ENCODE measurements around the gene TMEFF2. TPM values are rescaled to one million over a fixed set of nuclear protein-coding genes. Genes with fewer than 3 reads are reported as not detected.
"Not testable (repeated sequence)": the region's sequence is repeated elsewhere in the genome, so short reads cannot be mapped to it uniquely, and the experiment has no call there.

Gene TMEFF2
- total RNA-seq, 1 donor from 2014 or later: not detected

- DNase-seq: no peak
- H3K4me1 Mint-ChIP-seq: no peaks in the 10 kb centered on the region
- H3K9me3 Mint-ChIP-seq: no peaks in the 10 kb centered on the region
- H3K36me3 Mint-ChIP-seq (ENCODE audit: low read depth): no peaks in the 10 kb centered on the region
- H3K27ac Mint-ChIP-seq: no peak overlapping the region
- intact Hi-C loops (cut with micrococcal nuclease): no loop called here
- H3K27me3 Mint-ChIP-seq: peaks cover 5% of the 10 kb centered on the region
- H3K4me3 Mint-ChIP-seq: no peak overlapping the region
Measured at GRCh38 chr2:192090911-192091310, 103.8 kb downstream of the TMEFF2 start.

- H3K4me1 Mint-ChIP-seq: no peaks in the 10 kb centered on the region
- DNase-seq: no peak
- H3K4me3 Mint-ChIP-seq: no peak overlapping the region
- H3K27me3 Mint-ChIP-seq: peaks cover 7% of the 10 kb centered on the region
- no peaks in the 10 kb centered on the region for H3K36me3 Mint-ChIP-seq (ENCODE audit: low read depth)
- no peaks in the 10 kb centered on the region for H3K9me3 Mint-ChIP-seq
- H3K27ac Mint-ChIP-seq: no peak overlapping the region
- intact Hi-C loops (cut with micrococcal nuclease): no loop called here
Measured at GRCh38 chr2:192087398-192087958, 107.3 kb downstream of the TMEFF2 start.

GRCh38 chr2:192082121-192082520 lies 112.6 kb downstream of the TMEFF2 start:
- intact Hi-C loops (cut with micrococcal nuclease): no loop called here
- Mint-ChIP-seq H3K27me3 (peaks cover 9% of the 10 kb centered on the region), H3K9me3 (no peaks in the 10 kb centered on the region), H3K36me3 (ENCODE audit: low read depth) (no peaks in the 10 kb centered on the region), H3K27ac (no peak overlapping the region), H3K4me3 (no peak overlapping the region), H3K4me1 (no peaks in the 10 kb centered on the region)
- no peak for DNase-seq

GRCh38 chr2:192080096-192080495 lies 114.6 kb downstream of the TMEFF2 start:
- H3K36me3 Mint-ChIP-seq (ENCODE audit: low read depth); intact Hi-C loops (cut with micrococcal nuclease); H3K4me1 Mint-ChIP-seq; H3K9me3 Mint-ChIP-seq; H3K4me3 Mint-ChIP-seq; DNase-seq; H3K27ac Mint-ChIP-seq: not testable (repeated sequence)
- H3K27me3 Mint-ChIP-seq: peaks cover 15% of the 10 kb centered on the region

GRCh38 chr2:192073878-192074277 lies 120.9 kb downstream of the TMEFF2 start:
- Mint-ChIP-seq H3K4me1 (peaks cover 8% of the 10 kb centered on the region), H3K27ac (no peak overlapping the region), H3K36me3 (ENCODE audit: low read depth) (no peaks in the 10 kb centered on the region), H3K4me3 (no peak overlapping the region), H3K27me3 (peaks cover 18% of the 10 kb centered on the region), H3K9me3 (no peaks in the 10 kb centered on the region)
- intact Hi-C loops (cut with micrococcal nuclease): no loop called here
- DNase-seq: no peak

GRCh38 chr2:192072778-192073177 lies 122.0 kb downstream of the TMEFF2 start:
- intact Hi-C loops (cut with micrococcal nuclease): no loop called here
- Mint-ChIP-seq H3K9me3 (no peaks in the 10 kb centered on the region), H3K4me1 (peaks cover 8% of the 10 kb centered on the region), H3K36me3 (ENCODE audit: low read depth) (no peaks in the 10 kb centered on the region), H3K27ac (no peak overlapping the region), H3K27me3 (peaks cover 22% of the 10 kb centered on the region), H3K4me3 (no peak overlapping the region)
- no peak for DNase-seq

- Mint-ChIP-seq H3K27ac (no peak overlapping the region), H3K27me3 (peaks cover 25% of the 10 kb centered on the region), H3K9me3 (no peaks in the 10 kb centered on the region), H3K4me3 (no peak overlapping the region), H3K4me1 (peaks cover 8% of the 10 kb centered on the region), H3K36me3 (ENCODE audit: low read depth) (no peaks in the 10 kb centered on the region)
- DNase-seq: no peak
- intact Hi-C loops (cut with micrococcal nuclease): no loop called here
Measured at GRCh38 chr2:192072261-192072660, 122.5 kb downstream of the TMEFF2 start.

GRCh38 chr2:192070099-192070498 lies 124.6 kb downstream of the TMEFF2 start:
- intact Hi-C loops (cut with micrococcal nuclease): no loop called here
- peaks cover 30% of the 10 kb centered on the region for H3K27me3 Mint-ChIP-seq
- H3K9me3 Mint-ChIP-seq: no peaks in the 10 kb centered on the region
- no peaks in the 10 kb centered on the region for H3K36me3 Mint-ChIP-seq (ENCODE audit: low read depth)
- DNase-seq: no peak
- no peak overlapping the region for H3K4me3 Mint-ChIP-seq
- no peak overlapping the region for H3K27ac Mint-ChIP-seq
- peaks cover 8% of the 10 kb centered on the region for H3K4me1 Mint-ChIP-seq

- no peak for DNase-seq
- Mint-ChIP-seq H3K27ac (no peak overlapping the region), H3K27me3 (peaks cover 33% of the 10 kb centered on the region), H3K4me3 (no peak overlapping the region), H3K4me1 (peaks cover 8% of the 10 kb centered on the region), H3K36me3 (ENCODE audit: low read depth) (no peaks in the 10 kb centered on the region), H3K9me3 (no peaks in the 10 kb centered on the region)
- intact Hi-C loops (cut with micrococcal nuclease): no loop called here
Measured at GRCh38 chr2:192069417-192069816, 125.3 kb downstream of the TMEFF2 start.

GRCh38 chr2:192068966-192069365 lies 125.8 kb downstream of the TMEFF2 start:
- peaks cover 8% of the 10 kb centered on the region for H3K4me1 Mint-ChIP-seq
- H3K36me3 Mint-ChIP-seq (ENCODE audit: low read depth): no peaks in the 10 kb centered on the region
- no peak for DNase-seq
- no peaks in the 10 kb centered on the region for H3K9me3 Mint-ChIP-seq
- H3K27me3 Mint-ChIP-seq: peaks cover 34% of the 10 kb centered on the region
- H3K27ac Mint-ChIP-seq: no peak overlapping the region
- intact Hi-C loops (cut with micrococcal nuclease): no loop called here
- H3K4me3 Mint-ChIP-seq: no peak overlapping the region

- intact Hi-C loops (cut with micrococcal nuclease): no loop called here
- Mint-ChIP-seq H3K9me3 (no peaks in the 10 kb centered on the region), H3K27me3 (peaks cover 29% of the 10 kb centered on the region)
Measured at GRCh38 chr2:192067631-192068030, 127.1 kb downstream of the TMEFF2 start.

GRCh38 chr2:192064459-192064858 lies 130.3 kb downstream of the TMEFF2 start:
- Mint-ChIP-seq H3K36me3 (ENCODE audit: low read depth) (no peaks in the 10 kb centered on the region), H3K4me3 (no peak overlapping the region), H3K27me3 (peaks cover 38% of the 10 kb centered on the region), H3K27ac (no peak overlapping the region), H3K9me3 (no peaks in the 10 kb centered on the region), H3K4me1 (no peaks in the 10 kb centered on the region)
- intact Hi-C loops (cut with micrococcal nuclease): no loop called here
- DNase-seq: no peak

More at GRCh38 chr2:192067631-192068030, 127.1 kb downstream of the TMEFF2 start:
- no peaks in the 10 kb centered on the region for H3K36me3 Mint-ChIP-seq (ENCODE audit: low read depth)
- H3K4me1 Mint-ChIP-seq: peaks cover 2% of the 10 kb centered on the region
- H3K27ac Mint-ChIP-seq: no peak overlapping the region
- DNase-seq: no peak
- no peak overlapping the region for H3K4me3 Mint-ChIP-seq

GRCh38 chr2:192060161-192060560 lies 134.6 kb downstream of the TMEFF2 start:
- no peaks in the 10 kb centered on the region for H3K36me3 Mint-ChIP-seq (ENCODE audit: low read depth)
- H3K9me3 Mint-ChIP-seq: no peaks in the 10 kb centered on the region
- no peaks in the 10 kb centered on the region for H3K4me1 Mint-ChIP-seq
- no peak overlapping the region for H3K4me3 Mint-ChIP-seq
- no peak for DNase-seq
- intact Hi-C loops (cut with micrococcal nuclease): no loop called here
- H3K27ac Mint-ChIP-seq: no peak overlapping the region
- peaks cover 19% of the 10 kb centered on the region for H3K27me3 Mint-ChIP-seq

GRCh38 chr2:192059266-192059665 lies 135.5 kb downstream of the TMEFF2 start:
- H3K4me1 Mint-ChIP-seq: no peaks in the 10 kb centered on the region
- no peaks in the 10 kb centered on the region for H3K36me3 Mint-ChIP-seq (ENCODE audit: low read depth)
- intact Hi-C loops (cut with micrococcal nuclease): no loop called here
- H3K27ac Mint-ChIP-seq: no peak overlapping the region
- H3K27me3 Mint-ChIP-seq: peaks cover 14% of the 10 kb centered on the region
- H3K4me3 Mint-ChIP-seq: no peak overlapping the region
- no peaks in the 10 kb centered on the region for H3K9me3 Mint-ChIP-seq
- no peak for DNase-seq

GRCh38 chr2:192053921-192054320 lies 140.8 kb downstream of the TMEFF2 start:
- H3K27me3 Mint-ChIP-seq: peaks cover 4% of the 10 kb centered on the region
- no peak for DNase-seq
- no peak overlapping the region for H3K27ac Mint-ChIP-seq
- intact Hi-C loops (cut with micrococcal nuclease): no loop called here
- no peaks in the 10 kb centered on the region for H3K36me3 Mint-ChIP-seq (ENCODE audit: low read depth)
- no peaks in the 10 kb centered on the region for H3K4me1 Mint-ChIP-seq
- no peaks in the 10 kb centered on the region for H3K9me3 Mint-ChIP-seq
- H3K4me3 Mint-ChIP-seq: no peak overlapping the region
